Stimulated activated CD8-positive, alpha-beta memory T cell treated with anti-CD3 and anti-CD28 coated beads, Interleukin-12 subunit alpha, Interleukin-12 subunit beta, amount 100 ng/mL, for 24 hours (primary cell): ENCODE results near the gene CHRM4.

Experiments used
- DNase-seq: peaks from one replicate; pipeline ENCODE4 v3.0.0-alpha.2; 2020; ENCODE audit errors: extremely low read depth

Gene CHRM4

GRCh38 chr11:46391578-46392420 is at the start of gene CHRM4:
Gene CHRM4, minus strand, starts transcription at chr11:46391776. Its CDS starts 5,219 bp downstream, at chr11:46386557.
- no peak for DNase-seq

DNA sequence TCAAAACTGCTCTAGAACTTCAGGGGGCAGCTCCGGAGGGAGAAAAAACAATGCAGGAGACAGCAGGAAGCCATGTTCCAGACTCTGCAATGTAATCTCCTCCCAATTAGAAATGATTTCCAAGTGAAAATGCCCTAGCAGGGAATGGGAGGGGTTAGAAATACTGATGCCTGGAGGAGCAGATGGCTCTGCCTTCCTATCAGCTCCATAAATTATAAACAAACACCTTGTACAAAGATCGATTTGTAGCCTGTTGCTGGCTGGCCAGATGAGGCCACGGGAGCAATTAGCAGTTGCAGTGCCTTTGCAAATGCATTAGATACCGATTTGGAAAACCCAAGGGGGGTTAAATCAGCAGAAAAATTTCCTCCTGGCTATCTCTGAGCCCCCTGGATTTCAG is 46.6 kb upstream of the CHRM4 start:
- no peak for DNase-seq

- no peak for DNase-seq
These were observed 45.6 kb upstream of the CHRM4 start for GRCh38 chr11:46437122-46437689.

GRCh38 chr11:46436113-46436512 is 44.5 kb upstream of the CHRM4 start:
- no peak for DNase-seq

GRCh38 chr11:46435679-46436078 is 44.1 kb upstream of the CHRM4 start:
- DNase-seq, result no peak

DNA sequence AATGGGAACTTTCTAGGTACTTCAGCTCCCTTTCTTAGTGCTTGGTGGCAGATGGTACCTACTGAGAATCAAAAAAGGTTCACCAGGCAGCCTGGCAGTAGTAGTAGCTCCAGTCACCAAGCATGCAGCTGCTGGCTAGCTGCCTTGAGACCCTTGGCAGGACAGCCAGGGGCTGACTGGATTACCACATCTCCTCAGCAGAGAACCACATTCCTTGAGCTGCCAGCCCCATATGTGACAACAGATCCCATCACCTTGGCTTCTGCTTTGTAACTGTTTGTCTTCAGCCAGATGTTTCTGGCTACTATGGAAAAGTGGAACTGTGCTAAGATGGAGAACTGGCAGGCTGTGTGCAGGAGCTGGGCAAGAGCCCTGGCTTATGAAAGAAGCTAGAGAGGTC is 39.6 kb upstream of the CHRM4 start:
- no peak for DNase-seq

GRCh38 chr11:46429717-46430116 is 38.1 kb upstream of the CHRM4 start:
- DNase-seq, result no peak

- no peak for DNase-seq
These were observed 35.8 kb upstream of the CHRM4 start for GRCh38 chr11:46427364-46427763.

DNA sequence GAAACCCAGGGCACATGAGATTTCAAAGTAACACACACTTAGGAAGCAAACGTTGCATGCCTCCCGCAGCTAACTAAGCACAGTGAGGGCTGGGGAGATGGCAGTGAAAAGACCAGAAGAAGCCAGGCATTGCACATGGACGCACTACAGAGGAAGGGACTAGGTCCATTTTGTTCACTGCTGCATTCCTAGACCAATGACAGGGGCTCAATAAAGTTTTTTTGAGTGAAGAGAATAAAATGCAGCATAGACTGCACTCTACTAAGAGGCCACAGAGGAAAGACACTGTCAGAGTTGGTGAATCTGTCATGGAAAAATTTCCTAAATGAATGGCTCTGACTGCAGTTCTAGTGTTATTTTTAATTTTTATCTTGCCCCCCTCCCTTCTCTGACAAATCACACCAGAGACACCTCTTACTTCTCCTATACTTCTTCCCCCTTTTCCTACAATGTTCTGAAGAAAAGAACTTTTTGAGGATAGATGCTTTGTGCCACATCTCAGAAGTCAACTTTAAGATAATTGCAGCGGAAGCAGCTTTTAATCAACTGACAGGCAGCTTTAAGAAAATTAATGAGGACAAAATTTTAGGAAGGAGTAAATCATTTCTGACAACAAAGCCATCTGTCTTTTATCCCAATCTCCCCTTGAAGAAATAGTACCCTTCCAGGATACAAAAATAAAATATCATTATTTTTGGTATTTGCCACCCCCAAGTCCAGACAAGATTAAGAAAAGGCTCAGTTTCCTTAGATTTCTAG is 34.8 kb upstream of the CHRM4 start:
- DNase-seq, result no peak

DNA sequence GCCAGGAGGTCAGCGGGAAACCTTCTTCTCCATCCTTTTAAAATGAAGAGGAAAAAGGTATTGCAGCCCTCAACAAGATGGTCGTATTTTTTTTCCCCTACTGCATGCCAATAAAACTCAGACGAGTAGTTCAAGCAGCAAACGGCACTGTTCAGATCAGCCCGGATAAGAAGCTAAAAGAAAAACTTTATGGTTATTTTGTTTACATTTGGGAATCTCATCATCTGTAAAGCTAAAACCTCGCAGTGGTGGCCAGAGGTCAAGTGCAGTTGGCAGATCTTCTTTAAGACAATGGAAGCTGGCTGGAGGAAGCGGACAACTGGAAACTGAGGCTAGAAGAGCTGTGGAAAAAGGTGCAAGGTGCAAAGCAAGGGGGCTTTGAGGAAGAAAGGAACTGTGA is 31.0 kb upstream of the CHRM4 start:
- no peak for DNase-seq

- no peak for DNase-seq
These were observed 29.8 kb upstream of the CHRM4 start for GRCh38 chr11:46421257-46421880.

DNA sequence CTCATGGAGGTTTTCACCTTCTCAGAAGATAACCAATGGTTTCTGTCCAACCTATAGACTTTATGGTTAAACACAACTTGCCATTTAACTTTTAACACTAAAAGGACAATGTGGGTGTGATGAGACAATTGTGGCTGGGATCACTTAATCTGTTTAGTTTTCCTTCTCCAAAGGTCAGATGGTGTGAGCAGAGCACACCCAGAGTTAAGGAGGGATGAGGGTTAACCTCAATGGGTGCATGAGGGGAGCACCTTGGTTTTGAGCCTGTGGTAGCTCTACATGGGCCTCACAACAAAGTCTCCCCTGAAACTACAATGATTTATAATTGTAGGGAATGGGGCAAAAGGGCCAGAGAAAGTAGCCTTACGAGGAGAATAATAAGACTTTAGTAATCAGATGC is 28.9 kb upstream of the CHRM4 start:
- DNase-seq, result no peak

- DNase-seq, result no peak
These were observed 27.2 kb upstream of the CHRM4 start for GRCh38 chr11:46418751-46419150.

- no peak for DNase-seq
These were observed 26.1 kb upstream of the CHRM4 start for GRCh38 chr11:46417711-46418110.

DNA sequence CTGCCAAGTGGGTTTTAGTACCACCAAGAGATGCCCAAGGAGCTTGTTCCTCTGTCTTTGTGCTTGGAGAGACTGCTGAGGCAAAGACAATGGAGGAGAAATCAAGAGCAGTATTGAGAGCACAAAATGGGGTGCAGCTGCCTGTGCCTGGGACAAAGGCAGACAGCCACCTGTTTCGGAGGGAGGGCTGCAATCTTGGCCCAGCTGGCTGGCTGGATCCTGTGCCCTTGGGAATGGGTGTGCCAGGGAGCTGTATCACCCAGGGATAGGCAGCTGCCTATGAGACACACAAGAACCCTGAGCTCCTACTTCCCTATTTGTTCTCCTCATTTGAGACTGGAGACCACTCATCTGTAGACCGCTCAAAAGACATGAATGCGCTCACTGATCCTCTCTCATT is 23.3 kb upstream of the CHRM4 start:
- no peak for DNase-seq

GRCh38 chr11:46414466-46414796 is 22.9 kb upstream of the CHRM4 start:
- DNase-seq, result no peak

DNA sequence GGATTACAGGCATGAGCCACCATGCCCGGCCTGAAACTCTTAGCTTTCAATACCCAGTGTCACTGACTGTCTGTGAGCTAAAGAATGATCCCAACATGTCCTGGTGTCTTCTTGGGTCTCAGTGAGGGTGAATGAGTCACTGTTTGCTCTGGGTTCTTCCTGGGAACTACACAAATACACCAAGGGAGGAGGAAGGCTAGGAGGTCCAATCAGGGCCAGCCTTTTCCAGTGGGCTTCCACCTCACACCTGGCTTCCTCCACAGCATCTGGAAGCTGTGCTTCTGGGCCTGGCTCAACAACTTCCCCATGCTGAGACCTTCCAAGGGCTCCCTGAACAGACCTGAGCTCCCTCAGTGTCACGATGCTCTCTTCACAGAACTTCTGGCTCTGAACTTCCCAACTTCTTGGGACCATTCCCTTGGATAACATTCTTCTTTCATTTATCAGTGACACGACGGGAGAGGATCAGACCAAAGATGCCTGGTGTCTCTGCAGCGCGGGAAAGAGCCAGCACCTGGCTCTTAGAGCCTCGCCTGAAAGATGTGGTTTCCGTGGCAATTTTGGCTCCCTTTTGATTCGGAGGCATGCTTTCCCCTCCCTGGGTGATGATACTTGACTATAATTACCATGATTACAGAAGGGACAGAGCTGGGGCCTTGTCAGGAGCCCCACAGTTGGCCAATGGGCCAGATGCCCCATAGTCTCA is 22.3 kb upstream of the CHRM4 start:
- no peak for DNase-seq

DNA sequence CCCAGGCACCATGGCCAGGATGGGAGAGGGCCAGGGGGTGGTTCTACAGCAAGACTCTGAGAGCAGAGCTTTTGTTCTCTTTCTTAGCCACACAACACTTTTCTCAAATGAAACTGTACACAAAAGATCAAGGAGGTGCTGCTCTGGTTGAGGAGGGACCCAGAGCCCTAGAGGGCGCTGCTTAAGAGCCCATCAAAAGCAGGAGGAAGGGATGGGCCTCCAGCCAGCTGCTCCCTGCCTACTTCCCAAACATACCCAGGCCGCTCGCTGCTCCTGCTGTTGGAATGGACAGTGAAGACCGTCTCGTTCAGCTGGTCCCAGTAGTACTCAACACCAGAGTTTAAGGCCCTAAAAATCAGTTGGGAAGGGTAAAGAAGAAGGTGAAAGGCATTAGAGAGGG is 18.4 kb upstream of the CHRM4 start:
- DNase-seq, result no peak

- DNase-seq, result no peak
These were observed 16.9 kb upstream of the CHRM4 start for GRCh38 chr11:46408407-46408986.

- DNase-seq, result no peak
These were observed 16.1 kb upstream of the CHRM4 start for GRCh38 chr11:46407635-46408034.

DNA sequence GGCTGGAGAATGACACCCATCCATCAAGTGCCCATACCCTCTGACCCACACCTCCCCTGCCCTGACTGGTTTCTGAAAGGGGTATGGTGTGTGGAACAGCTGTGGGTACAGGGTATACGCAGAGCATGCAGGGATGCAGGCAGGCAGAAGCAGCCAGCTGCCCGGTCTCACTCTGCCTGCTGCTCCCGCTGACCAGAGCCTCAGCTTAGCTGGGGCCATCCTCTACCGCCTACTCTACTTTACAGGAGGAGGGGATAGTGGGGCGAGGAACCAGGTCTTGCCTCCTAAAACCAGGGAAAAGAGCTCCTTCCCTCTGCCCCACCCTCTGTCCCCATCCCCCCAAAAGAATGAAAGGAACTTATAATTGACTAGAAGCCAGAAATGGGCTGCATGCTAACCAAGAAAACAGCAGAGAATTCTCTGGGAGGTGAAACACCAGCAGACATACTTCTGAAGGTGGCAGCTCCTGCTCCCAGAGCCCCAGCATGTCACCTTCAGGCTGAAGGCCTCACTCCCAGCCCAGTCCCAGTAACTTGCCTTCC is 13.0 kb upstream of the CHRM4 start:
- no peak for DNase-seq
